Gastrocnemius medialis (tissue), 4 donors: ENCODE results near the gene HERC2. TPM values are rescaled to one million over a fixed set of nuclear protein-coding genes. Genes with fewer than 3 reads are reported as not detected.

Source experiments
- ATAC-seq, 2 donors: fragments of 150-250 bp; one replicate each; pipeline ENCODE4 v1.9.1; 2016
- DNase-seq, 2 donors: peaks; one replicate each; pipeline ENCODE4 v3.0.0-alpha.2; 2019
- H3K27ac ChIP-seq, 4 donors: fragments of 200-600 bp; sonication (generic); 1 replicate in 1 of 4; 2 replicates in 3 of 4; pipeline ENCODE4 v1.5.1; 2016 to 2018; ENCODE audit warnings: mild to moderate bottlenecking in 2 of 4, moderate library complexity in 1 of 4
- H3K27me3 ChIP-seq, 3 donors: fragments of 200-600 bp; sonication (generic) in 2 of 3; 1 replicate in 1 of 3; 2 replicates in 2 of 3; pipeline versions ENCODE4 v1.5.1 to v1.6.0; 2016 to 2019; ENCODE audit warnings: mild to moderate bottlenecking in 1 of 3, moderate library complexity in 1 of 3
- H3K36me3 ChIP-seq, 2 donors: fragments of 200-600 bp; sonication (generic) in 1 of 2; one replicate each; pipeline ENCODE4 v1.5.1; 2017 to 2018
- H3K4me1 ChIP-seq, 2 donors: fragments of 200-600 bp; sonication (generic) in 1 of 2; one replicate each; pipeline ENCODE4 v1.5.1; 2016 to 2017; ENCODE audit warnings: mild to moderate bottlenecking in 2 of 2
- H3K4me3 ChIP-seq, 4 donors: fragments of 200-600 bp; sonication (generic) in 3 of 4; 1 replicate in 1 of 4; 2 replicates in 3 of 4; pipeline ENCODE4 v1.5.1; 2016 to 2019; ENCODE audit warnings: mild to moderate bottlenecking in 2 of 4
- H3K9me3 ChIP-seq, 3 donors: fragments of 200-600 bp; sonication (generic) in 2 of 3; 1 replicate in 1 of 3; 2 replicates in 2 of 3; pipeline ENCODE4 v1.5.1; 2016 to 2019
- POLR2A ChIP-seq, 2 donors: fragments of 450-650 bp; IDR thresholded peaks; one replicate each; pipeline ENCODE4 v1.6.1; 2017; ENCODE audit warnings: antibody characterized with exemption in 2 of 2, mild to moderate bottlenecking in 2 of 2, moderate library complexity in 2 of 2
- in situ Hi-C, 4 donors: fragments of 200-750 bp; cut with MboI; loops; one replicate each; pipeline versions ENCODE4 v1.15.0 to v1.8.0; 2017; ENCODE audit warnings: low sequenced_read_pairs in 4 of 4
- intact Hi-C: fragments of 100-400 bp; cut with DNase I; formaldehyde crosslinking; loops from one replicate; pipeline ENCODE4 v1.15.1; 2023; ENCODE audit warnings: low total_unique reads
- total RNA-seq, 4 donors: library from RNA; depleted of rRNA; stranded (reverse); fragments of >200 nt; gene quantifications; one replicate each; pipeline versions ENCODE4 v1.1.0 to v1.2.3, GENCODE V29; 2016
- TF ChIP-seq, protein P1 (sequence below), 5 experiments: fragments of 450-650 bp in 3 of 5; fragments of 200-600 bp in 2 of 5; sonication (generic) in 2 of 5; IDR thresholded peaks in 4 of 5; conservative IDR thresholded peaks in 1 of 5; 1 replicate in 4 of 5; 2 replicates in 1 of 5; pipeline ENCODE4 v1.5.1; 2016 to 2019; ENCODE audit warnings: antibody characterized with exemption in 5 of 5, mild to moderate bottlenecking in 3 of 5, moderate library complexity in 3 of 5

The HERC2 gene
- total RNA-seq, 4 donors from 2014 or later = 46.8 to 92.7 (median 62.2) TPM

DNA sequence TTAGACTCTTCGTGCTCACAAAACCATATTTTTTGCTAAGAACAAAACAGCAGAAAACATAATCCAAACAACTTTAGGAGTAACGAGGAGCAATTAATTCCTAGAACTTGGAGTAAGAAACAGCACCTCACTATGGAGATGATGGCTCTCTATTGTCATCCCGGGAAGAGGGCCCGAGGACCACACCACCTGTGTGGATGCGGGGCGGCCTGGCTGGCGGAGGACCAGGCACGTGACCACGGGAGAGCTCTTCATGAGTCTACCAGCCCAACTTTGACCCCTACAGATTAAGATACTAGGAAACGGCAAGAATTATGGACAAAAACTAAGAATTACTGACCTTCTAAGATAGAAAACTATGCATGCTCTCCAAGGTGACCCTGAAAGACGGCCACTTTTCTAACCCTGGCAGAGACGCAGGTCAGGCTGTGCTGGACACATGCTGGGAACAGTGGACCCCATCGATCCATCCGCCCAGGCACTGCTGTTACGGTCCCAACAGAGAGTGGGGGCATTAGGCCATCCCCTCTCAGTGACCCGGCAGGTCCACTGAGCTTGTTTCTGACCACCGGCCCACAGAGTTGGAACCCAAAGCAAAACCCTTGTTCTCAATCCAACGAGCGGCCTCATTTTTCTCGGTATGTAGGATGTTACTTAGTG is 209.7 kb downstream of the HERC2 start:
- intact Hi-C loops (no loop called here), in situ Hi-C loops (no loop called here)
- peaks cover 0 to 4% of the 10 kb centered on the region in 2 donors for H3K4me1 ChIP-seq
- ATAC-seq (no peak), DNase-seq (no peak)
- H3K27ac ChIP-seq = no peak overlapping the region
- H3K36me3 ChIP-seq = peaks cover 4 to 59% of the 10 kb centered on the region in 2 donors
- TF ChIP-seq, protein P1, sequence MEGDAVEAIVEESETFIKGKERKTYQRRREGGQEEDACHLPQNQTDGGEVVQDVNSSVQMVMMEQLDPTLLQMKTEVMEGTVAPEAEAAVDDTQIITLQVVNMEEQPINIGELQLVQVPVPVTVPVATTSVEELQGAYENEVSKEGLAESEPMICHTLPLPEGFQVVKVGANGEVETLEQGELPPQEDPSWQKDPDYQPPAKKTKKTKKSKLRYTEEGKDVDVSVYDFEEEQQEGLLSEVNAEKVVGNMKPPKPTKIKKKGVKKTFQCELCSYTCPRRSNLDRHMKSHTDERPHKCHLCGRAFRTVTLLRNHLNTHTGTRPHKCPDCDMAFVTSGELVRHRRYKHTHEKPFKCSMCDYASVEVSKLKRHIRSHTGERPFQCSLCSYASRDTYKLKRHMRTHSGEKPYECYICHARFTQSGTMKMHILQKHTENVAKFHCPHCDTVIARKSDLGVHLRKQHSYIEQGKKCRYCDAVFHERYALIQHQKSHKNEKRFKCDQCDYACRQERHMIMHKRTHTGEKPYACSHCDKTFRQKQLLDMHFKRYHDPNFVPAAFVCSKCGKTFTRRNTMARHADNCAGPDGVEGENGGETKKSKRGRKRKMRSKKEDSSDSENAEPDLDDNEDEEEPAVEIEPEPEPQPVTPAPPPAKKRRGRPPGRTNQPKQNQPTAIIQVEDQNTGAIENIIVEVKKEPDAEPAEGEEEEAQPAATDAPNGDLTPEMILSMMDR (IDR thresholded peaks at IDR 0.05 in 4 of 5, conservative IDR thresholded peaks at IDR 0.05 in 1 of 5) = no peak
- TF ChIP-seq POLR2A (IDR thresholded peaks at IDR 0.05) = no peak
- no peaks in the 10 kb centered on the region for H3K27me3 ChIP-seq
- H3K9me3 ChIP-seq = no peaks in the 10 kb centered on the region
- H3K4me3 ChIP-seq = no peak overlapping the region

DNA sequence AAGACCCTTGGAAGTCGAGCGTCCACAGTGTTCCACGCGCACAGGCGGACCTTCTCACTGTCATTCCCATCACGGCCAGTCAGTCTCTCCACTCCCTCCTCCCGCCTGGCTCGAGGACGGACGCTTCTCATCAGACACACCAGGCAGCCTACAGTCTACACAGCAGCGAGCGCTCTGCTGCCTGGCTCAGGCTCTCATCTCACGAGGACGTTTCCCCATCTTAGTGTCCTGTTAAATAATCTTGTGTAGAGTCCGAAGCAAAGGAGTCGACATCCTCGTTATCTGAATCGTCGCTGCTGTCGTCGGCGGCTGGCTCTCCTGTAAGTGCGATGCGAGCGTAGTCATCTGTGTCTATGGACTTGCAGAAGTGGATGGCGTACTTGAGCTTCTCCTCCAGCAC is 210.4 kb downstream of the HERC2 start:
- in situ Hi-C loops (no loop called here), intact Hi-C loops (no loop called here)
- TF ChIP-seq, protein P1 (IDR thresholded peaks at IDR 0.05 in 4 of 5, conservative IDR thresholded peaks at IDR 0.05 in 1 of 5) = no peak
- TF ChIP-seq POLR2A (IDR thresholded peaks at IDR 0.05) = no peak
- Histone ChIP-seq H3K27me3 (peaks cover under 1 to 3% (median 1%) of the 10 kb centered on the region in 3 donors), H3K9me3 (no peaks in the 10 kb centered on the region), H3K4me1 (peaks cover under 1 to 6% of the 10 kb centered on the region in 2 donors), H3K36me3 (peaks cover 4 to 53% of the 10 kb centered on the region in 2 donors), H3K4me3 (no peak overlapping the region), H3K27ac (no peak overlapping the region)
- no peak for ATAC-seq
- DNase-seq = no peak

DNA sequence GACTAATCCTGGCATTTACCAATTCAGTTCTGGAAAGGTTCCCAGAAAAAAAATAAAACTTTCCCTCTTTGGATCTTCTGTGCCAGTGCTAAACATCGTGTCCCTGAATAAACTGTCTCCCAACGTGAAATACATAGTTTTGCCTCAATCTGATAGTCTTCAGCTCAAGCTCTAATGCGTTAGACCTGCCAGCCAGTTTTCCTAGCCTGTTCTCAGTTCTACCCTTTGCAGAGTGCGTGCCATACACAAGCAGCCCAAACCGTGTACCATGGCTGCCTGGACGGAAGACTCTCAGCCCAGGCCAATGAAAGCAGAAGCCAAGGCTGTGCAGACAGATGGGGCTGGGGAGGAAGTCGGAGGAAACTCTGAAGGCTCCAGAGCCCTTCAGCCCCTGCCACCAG is 211.5 kb downstream of the HERC2 start:
- DNase-seq = no peak
- Histone ChIP-seq H3K27ac (no peak overlapping the region), H3K4me1 (peaks cover 4 to 11% of the 10 kb centered on the region in 2 donors), H3K36me3 (peaks cover 0 to 43% of the 10 kb centered on the region in 2 donors), H3K4me3 (no peak overlapping the region), H3K9me3 (no peaks in the 10 kb centered on the region), H3K27me3 (peaks cover 6 to 11% (median 9%) of the 10 kb centered on the region in 3 donors)
- no peak for ATAC-seq
- TF ChIP-seq, protein P1 (IDR thresholded peaks at IDR 0.05 in 4 of 5, conservative IDR thresholded peaks at IDR 0.05 in 1 of 5) = no peak
- no peak for TF ChIP-seq POLR2A (IDR thresholded peaks at IDR 0.05)
- intact Hi-C loops (no loop called here), in situ Hi-C loops (no loop called here)

DNA sequence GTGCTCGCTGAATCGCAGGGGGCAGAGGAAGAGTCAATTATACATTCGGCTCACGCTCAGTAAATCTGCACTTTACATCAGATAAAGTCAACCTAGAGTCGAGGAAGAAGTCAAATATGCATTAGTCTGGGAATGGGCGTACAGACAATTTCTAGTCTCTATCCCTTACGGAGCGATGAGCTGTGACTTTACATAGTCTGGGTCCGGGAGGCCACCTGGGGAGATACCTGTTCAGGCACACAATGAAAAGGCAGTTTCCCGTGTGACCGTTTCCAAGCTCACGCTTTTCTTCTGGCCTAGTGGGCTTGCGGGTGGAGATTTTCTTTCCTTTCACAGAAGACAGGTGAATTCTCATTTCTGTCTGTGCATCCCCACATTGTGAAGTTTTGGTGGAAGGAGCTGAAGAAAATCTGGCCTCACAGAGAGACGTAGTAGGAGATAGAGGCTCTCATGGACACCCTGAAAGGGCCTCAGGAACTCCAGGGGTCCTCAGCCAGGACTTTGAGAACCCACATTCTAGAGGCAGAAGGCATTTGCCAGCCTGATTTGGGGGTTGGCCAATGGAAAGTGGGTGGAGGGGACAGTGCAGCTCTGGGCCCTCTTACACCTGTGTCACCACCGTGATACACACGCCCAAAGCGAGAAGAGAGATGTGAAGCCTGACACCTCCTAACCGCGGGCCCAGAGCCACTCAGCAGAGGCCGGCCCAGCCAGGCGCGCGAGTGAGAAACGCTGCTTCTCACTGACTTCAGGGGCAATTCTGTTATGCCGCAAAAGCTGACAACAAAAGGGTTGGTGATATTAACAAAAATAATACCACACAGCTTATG is 212.1 kb downstream of the HERC2 start:
- Histone ChIP-seq H3K9me3 (no peaks in the 10 kb centered on the region), H3K27ac (no peak overlapping the region), H3K27me3 (peaks cover 9 to 14% (median 10%) of the 10 kb centered on the region in 3 donors), H3K4me3 (no peak overlapping the region), H3K36me3 (peaks cover 0 to 37% of the 10 kb centered on the region in 2 donors), H3K4me1 (peaks cover 4 to 11% of the 10 kb centered on the region in 2 donors)
- DNase-seq (no peak), ATAC-seq (no peak)
- intact Hi-C loops = no loop called here
- in situ Hi-C loops = no loop called here
- TF ChIP-seq, protein P1 (IDR thresholded peaks at IDR 0.05 in 4 of 5, conservative IDR thresholded peaks at IDR 0.05 in 1 of 5) = no peak
- TF ChIP-seq POLR2A (IDR thresholded peaks at IDR 0.05) = no peak
